Subcutaneous adipose tissue (tissue), 4 donors: ENCODE measurements around the gene EIF4G3. TPM values are rescaled to one million over a fixed set of nuclear protein-coding genes. Genes with fewer than 3 reads are reported as not detected.

Experiments
- CTCF ChIP-seq: fragments of 450-650 bp; IDR thresholded peaks from one replicate; pipeline ENCODE4 v1.5.1; 2016; ENCODE audit warnings: low read depth, mild to moderate bottlenecking, control low read depth, antibody characterized with exemption, moderate library complexity
- total RNA-seq, 4 donors: library from RNA; depleted of rRNA; stranded (reverse); fragments of >200 nt; gene quantifications; one replicate each; pipeline ENCODE4 v1.1.0, GENCODE V29; 2016

Gene EIF4G3
- total RNA-seq, 4 donors from 2014 or later: 41.0 to 60.2 (median 51.7) TPM

- no peak for TF ChIP-seq CTCF
Observed at GRCh38 chr1:20786253-20787028, 390.3 kb downstream of the EIF4G3 start.

- no peak for TF ChIP-seq CTCF
Observed at GRCh38 chr1:20785907-20786252, 390.8 kb downstream of the EIF4G3 start.

GRCh38 chr1:20775700-20776099 is 401.0 kb downstream of the EIF4G3 start:
- no peak for TF ChIP-seq CTCF

GRCh38 chr1:20771780-20772179 is 404.9 kb downstream of the EIF4G3 start:
- no peak for TF ChIP-seq CTCF

- no peak for TF ChIP-seq CTCF
Observed at GRCh38 chr1:20770314-20771087, 406.2 kb downstream of the EIF4G3 start.

GRCh38 chr1:20767271-20767670 is 409.4 kb downstream of the EIF4G3 start:
- TF ChIP-seq CTCF: no peak

GRCh38 chr1:20763417-20763816 is 413.3 kb downstream of the EIF4G3 start:
- TF ChIP-seq CTCF: no peak
